DOHH2 (cell line): ENCODE measurements around the gene FHOD3.

Experiments
- H3F3A ChIP-seq: fragments of 200-600 bp; sonication (generic), shearing (Covaris generic); 2 replicates; pipeline ENCODE4 v1.6.0; 2016; ENCODE audit warnings: antibody characterized with exemption, mild to moderate bottlenecking; ENCODE audit not compliant: control insufficient read depth, insufficient read depth
- H3K27ac ChIP-seq: fragments of 200-600 bp; sonication (generic); 2 replicates; pipeline ENCODE4 v1.5.1; 2014; ENCODE audit warnings: low read depth, mild to moderate bottlenecking, low read length, moderate library complexity
- H3K27me3 ChIP-seq: fragments of 200-600 bp; sonication (generic); 2 replicates; pipeline ENCODE4 v1.6.1; 2014; ENCODE audit warnings: mild to moderate bottlenecking, low read length, mixed read lengths; ENCODE audit not compliant: control insufficient read depth
- H3K36me3 ChIP-seq: fragments of 200-600 bp; sonication (generic); 2 replicates; pipeline ENCODE4 v1.6.1; 2014; ENCODE audit warnings: mild to moderate bottlenecking, low read length, moderate library complexity, mixed read lengths; ENCODE audit not compliant: control insufficient read depth
- H3K4me1 ChIP-seq: fragments of 200-600 bp; sonication (generic); 2 replicates; pipeline ENCODE4 v1.6.1; 2014; ENCODE audit warnings: mild to moderate bottlenecking, low read length, mixed read lengths; ENCODE audit not compliant: control insufficient read depth
- H3K4me2 ChIP-seq: fragments of 200-600 bp; sonication (generic); 2 replicates; pipeline ENCODE4 v1.6.0; 2014; ENCODE audit warnings: mild to moderate bottlenecking, low read length, moderate library complexity
- H3K4me3 ChIP-seq: fragments of 200-600 bp; sonication (generic); 2 replicates; pipeline ENCODE4 v1.5.1; 2014; ENCODE audit warnings: mild to moderate bottlenecking, low read length, mixed read lengths
- H3K79me2 ChIP-seq: fragments of 200-600 bp; sonication (generic); 2 replicates; pipeline ENCODE4 v1.6.1; 2014; ENCODE audit warnings: mild to moderate bottlenecking, low read length, mixed read lengths; ENCODE audit not compliant: control insufficient read depth
- H3K9me2 ChIP-seq: fragments of 200-600 bp; sonication (generic); replicated peaks from 2 replicates; pipeline ENCODE4 v1.6.1; 2014; ENCODE audit warnings: mild to moderate bottlenecking, low read length, mixed read lengths; ENCODE audit not compliant: control insufficient read depth
- H3K9me3 ChIP-seq: fragments of 200-600 bp; sonication (generic); 2 replicates; pipeline ENCODE4 v1.6.1; 2014; ENCODE audit warnings: antibody characterized with exemption, low read length, mixed read lengths; ENCODE audit not compliant: control insufficient read depth, insufficient read depth
- H4K20me1 ChIP-seq: fragments of 200-600 bp; sonication (generic); 2 replicates; pipeline ENCODE4 v1.6.0; 2014; ENCODE audit warnings: low read depth, mild to moderate bottlenecking, antibody characterized with exemption, low read length, moderate library complexity; ENCODE audit not compliant: control insufficient read depth, insufficient read depth
- EZH2phosphoT487 ChIP-seq: fragments of 200-600 bp; sonication (generic); IDR thresholded peaks from 2 replicates; pipeline ENCODE4 v1.6.1; 2017; ENCODE audit warnings: borderline replicate concordance, mild to moderate bottlenecking, antibody characterized with exemption, low read length, moderate library complexity, mixed read lengths
- TF ChIP-seq, protein P1 (sequence below): fragments of 200-600 bp; sonication (generic); IDR thresholded peaks from one replicate; pipeline ENCODE4 v1.5.1; 2014; ENCODE audit warnings: antibody characterized with exemption, mild to moderate bottlenecking, low read depth, low read length; ENCODE audit not compliant: poor library complexity, severe bottlenecking

FHOD3 gene

DNA sequence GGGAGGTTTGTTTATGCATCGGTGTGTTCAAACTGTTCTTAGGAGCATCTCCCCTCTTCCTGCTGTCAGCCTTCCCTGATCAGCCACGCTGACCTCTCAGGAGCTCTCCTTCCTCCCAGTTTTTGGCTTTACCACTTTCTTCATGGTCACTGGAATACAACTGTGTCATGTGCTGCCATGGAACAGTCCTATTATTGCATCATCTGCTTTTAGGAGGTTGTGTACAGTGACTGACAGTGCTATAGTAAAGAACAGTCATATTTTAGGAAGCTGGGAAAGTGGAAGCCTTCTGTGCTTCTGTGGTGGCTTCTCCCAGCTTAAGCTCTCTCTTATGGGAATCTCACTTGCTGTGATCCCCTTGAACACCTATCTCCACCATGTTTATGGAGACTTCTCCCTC is 365.8 kb downstream of the FHOD3 start:
- H3K4me3 ChIP-seq: no peak overlapping the region
- no peaks in the 10 kb centered on the region for H3K9me3 ChIP-seq
- no peaks in the 10 kb centered on the region for H3K36me3 ChIP-seq
- peaks cover under 1% of the 10 kb centered on the region; the same call in 1 of the 2 replicates for H3F3A ChIP-seq
- H3K9me2 ChIP-seq: no peaks in the 10 kb centered on the region
- H3K4me1 ChIP-seq: peaks cover 9% of the 10 kb centered on the region
- no peaks in the 10 kb centered on the region for H3K27me3 ChIP-seq
- H3K4me2 ChIP-seq: no peak overlapping the region
- H3K27ac ChIP-seq: no peak overlapping the region
- no peaks in the 10 kb centered on the region for H3K79me2 ChIP-seq
- no peaks in the 10 kb centered on the region for H4K20me1 ChIP-seq
- TF ChIP-seq, protein P1, sequence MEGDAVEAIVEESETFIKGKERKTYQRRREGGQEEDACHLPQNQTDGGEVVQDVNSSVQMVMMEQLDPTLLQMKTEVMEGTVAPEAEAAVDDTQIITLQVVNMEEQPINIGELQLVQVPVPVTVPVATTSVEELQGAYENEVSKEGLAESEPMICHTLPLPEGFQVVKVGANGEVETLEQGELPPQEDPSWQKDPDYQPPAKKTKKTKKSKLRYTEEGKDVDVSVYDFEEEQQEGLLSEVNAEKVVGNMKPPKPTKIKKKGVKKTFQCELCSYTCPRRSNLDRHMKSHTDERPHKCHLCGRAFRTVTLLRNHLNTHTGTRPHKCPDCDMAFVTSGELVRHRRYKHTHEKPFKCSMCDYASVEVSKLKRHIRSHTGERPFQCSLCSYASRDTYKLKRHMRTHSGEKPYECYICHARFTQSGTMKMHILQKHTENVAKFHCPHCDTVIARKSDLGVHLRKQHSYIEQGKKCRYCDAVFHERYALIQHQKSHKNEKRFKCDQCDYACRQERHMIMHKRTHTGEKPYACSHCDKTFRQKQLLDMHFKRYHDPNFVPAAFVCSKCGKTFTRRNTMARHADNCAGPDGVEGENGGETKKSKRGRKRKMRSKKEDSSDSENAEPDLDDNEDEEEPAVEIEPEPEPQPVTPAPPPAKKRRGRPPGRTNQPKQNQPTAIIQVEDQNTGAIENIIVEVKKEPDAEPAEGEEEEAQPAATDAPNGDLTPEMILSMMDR: no peak
- no peak for TF ChIP-seq EZH2phosphoT487

DNA sequence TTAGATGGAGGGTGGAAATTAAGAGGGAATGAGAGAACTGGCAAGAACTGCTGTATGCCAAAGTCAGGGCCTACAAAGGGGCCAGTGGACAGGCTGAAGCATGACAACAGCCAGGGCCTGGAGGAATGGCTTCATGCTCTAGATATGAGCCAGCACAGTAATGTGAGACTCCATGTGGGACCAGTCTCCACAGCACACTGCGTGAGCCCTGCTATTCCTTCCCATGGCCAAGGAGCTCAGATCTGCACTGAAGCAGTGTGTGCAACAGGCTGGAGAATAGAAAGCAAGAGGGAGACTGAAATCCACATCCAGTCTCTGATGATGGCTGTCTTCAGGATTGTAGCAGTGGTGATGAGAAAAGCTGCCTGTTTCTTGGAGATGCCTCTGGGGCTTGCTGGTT is 368.4 kb downstream of the FHOD3 start:
- peaks cover 19% of the 10 kb centered on the region for H3K4me1 ChIP-seq
- TF ChIP-seq EZH2phosphoT487: no peak
- TF ChIP-seq, protein P1: no peak
- H4K20me1 ChIP-seq: no peaks in the 10 kb centered on the region
- H3K79me2 ChIP-seq: no peaks in the 10 kb centered on the region
- H3K27me3 ChIP-seq: no peaks in the 10 kb centered on the region
- no peak overlapping the region for H3K4me3 ChIP-seq
- H3K9me3 ChIP-seq: no peaks in the 10 kb centered on the region
- no peaks in the 10 kb centered on the region for H3K9me2 ChIP-seq
- H3K27ac ChIP-seq: no peak overlapping the region
- no peak overlapping the region for H3K4me2 ChIP-seq
- H3K36me3 ChIP-seq: no peaks in the 10 kb centered on the region
- H3F3A ChIP-seq: peaks cover 5% of the 10 kb centered on the region; the same call in 1 of the 2 replicates

DNA sequence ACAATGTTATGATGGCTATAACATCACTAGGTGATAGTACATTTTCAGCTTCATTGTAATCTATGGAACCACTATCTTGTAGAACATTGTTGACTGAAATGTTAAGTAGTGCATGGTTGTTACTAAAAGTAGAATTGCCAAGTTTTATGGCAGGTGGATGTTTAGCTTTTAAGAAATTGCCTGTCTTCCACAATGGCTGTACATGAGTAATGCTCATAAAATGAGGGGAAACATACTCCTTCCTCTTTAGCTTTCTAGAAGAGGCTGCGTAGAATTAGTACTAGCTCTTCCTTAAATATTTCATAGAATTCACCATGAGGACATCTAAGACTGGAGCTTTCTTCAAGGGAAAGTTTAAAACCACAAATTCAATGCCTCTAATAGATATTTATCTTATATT is 370.3 kb downstream of the FHOD3 start:
- no peak overlapping the region for H3K4me2 ChIP-seq
- H3K27me3 ChIP-seq: no peaks in the 10 kb centered on the region
- H3K27ac ChIP-seq: no peak overlapping the region
- H3K79me2 ChIP-seq: no peaks in the 10 kb centered on the region
- TF ChIP-seq, protein P1: no peak
- no peak for TF ChIP-seq EZH2phosphoT487
- peaks cover 6% of the 10 kb centered on the region; the same call in 1 of the 2 replicates for H3K36me3 ChIP-seq
- no peaks in the 10 kb centered on the region for H3K9me2 ChIP-seq
- H3K4me3 ChIP-seq: no peak overlapping the region
- peaks cover 37% of the 10 kb centered on the region for H3K4me1 ChIP-seq
- peaks cover 5% of the 10 kb centered on the region; the same call in 1 of the 2 replicates for H3K9me3 ChIP-seq
- no peaks in the 10 kb centered on the region for H4K20me1 ChIP-seq
- H3F3A ChIP-seq: peaks cover 10% of the 10 kb centered on the region
